Activated CD8-positive, alpha-beta T cell treated with anti-CD3 and anti-CD28 coated beads for 36 hours (primary cell): ENCODE results near the gene SETBP1. TPM values are rescaled to one million over a fixed set of nuclear protein-coding genes. Genes with fewer than 3 reads are reported as not detected.

Experiments
- ATAC-seq: fragments of 200-7000 bp; cut with Tn5 transposase; one replicate; pipeline ENCODE4 v1.10.0; 2021; ENCODE audit warnings: mild to moderate bottlenecking, moderate library complexity
- CTCF ChIA-PET: fragments of 350-600 bp; sonication (Branson Sonifier 250); formaldehyde crosslinking; loops from one replicate; lab custom pipeline; 2021; ENCODE audit warnings: antibody characterized with exemption; lab: Charles Lee
- POLR2A ChIA-PET: fragments of 350-600 bp; sonication (Branson Sonifier 250); formaldehyde crosslinking; loops from one replicate; lab custom pipeline; 2021; ENCODE audit warnings: antibody characterized with exemption; lab: Charles Lee
- DNase-seq: peaks from one replicate; pipeline ENCODE4 v3.0.0-alpha.2; 2020
- H3K27ac Mint-ChIP-seq: one replicate; pipeline ENCODE4 v1.8.0; 2021; ENCODE audit warnings: mild to moderate bottlenecking, mixed read lengths
- H3K27me3 Mint-ChIP-seq: one replicate; pipeline ENCODE4 v1.8.0; 2021; ENCODE audit warnings: mixed read lengths
- H3K36me3 Mint-ChIP-seq: one replicate; pipeline ENCODE4 v1.8.0; 2021; ENCODE audit warnings: low read depth, mixed read lengths
- H3K4me1 Mint-ChIP-seq: one replicate; pipeline ENCODE4 v1.8.0; 2021; ENCODE audit warnings: low read depth, mixed read lengths
- H3K4me3 Mint-ChIP-seq: one replicate; pipeline ENCODE4 v1.8.0; 2021; ENCODE audit warnings: mild to moderate bottlenecking, moderate library complexity, mixed read lengths
- H3K9me3 Mint-ChIP-seq: one replicate; pipeline ENCODE4 v1.8.0; 2021; ENCODE audit warnings: mixed read lengths
- intact Hi-C: fragments of 100-400 bp; cut with micrococcal nuclease; formaldehyde crosslinking; loops from one replicate; pipeline ENCODE4 v1.10.0; 2022
- total RNA-seq, 2 experiments: library from RNA; stranded (reverse); gene quantifications; one replicate each; pipeline ENCODE4 v1.2.3, GENCODE V29; 2021
- TF ChIP-seq, protein P1 (sequence below): fragments of 200-600 bp; IDR thresholded peaks from one replicate; pipeline ENCODE4 v1.8.0; 2022; ENCODE audit warnings: antibody characterized with exemption, mild to moderate bottlenecking

The SETBP1 gene
- total RNA-seq, 2 experiments from 2014 or later: 10.2 to 10.4 TPM

DNA sequence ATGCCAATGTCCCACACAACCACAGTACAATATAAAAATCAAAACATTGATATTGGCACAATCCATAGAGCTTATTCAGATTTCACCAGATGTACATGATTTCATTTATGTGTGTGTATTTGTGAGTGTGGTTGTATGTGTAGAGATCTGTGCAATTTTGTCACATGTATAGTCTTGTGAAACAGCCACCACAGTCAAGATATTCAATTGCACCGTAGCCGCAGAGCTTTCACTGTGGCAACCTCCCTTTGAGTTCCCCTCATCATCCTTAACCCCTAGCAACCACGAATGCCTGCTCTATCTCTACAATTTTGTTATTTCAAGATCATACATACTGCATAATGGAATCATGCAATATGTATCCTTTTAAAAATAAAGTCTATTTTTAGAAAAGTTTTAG lies 391.3 kb downstream of the SETBP1 start:
- intact Hi-C loops: no loop called here
- H3K36me3 Mint-ChIP-seq: no peaks in the 10 kb centered on the region
- no peaks in the 10 kb centered on the region for H3K9me3 Mint-ChIP-seq
- peaks cover 2% of the 10 kb centered on the region for H3K27me3 Mint-ChIP-seq
- no peak for ATAC-seq
- TF ChIP-seq, protein P1, sequence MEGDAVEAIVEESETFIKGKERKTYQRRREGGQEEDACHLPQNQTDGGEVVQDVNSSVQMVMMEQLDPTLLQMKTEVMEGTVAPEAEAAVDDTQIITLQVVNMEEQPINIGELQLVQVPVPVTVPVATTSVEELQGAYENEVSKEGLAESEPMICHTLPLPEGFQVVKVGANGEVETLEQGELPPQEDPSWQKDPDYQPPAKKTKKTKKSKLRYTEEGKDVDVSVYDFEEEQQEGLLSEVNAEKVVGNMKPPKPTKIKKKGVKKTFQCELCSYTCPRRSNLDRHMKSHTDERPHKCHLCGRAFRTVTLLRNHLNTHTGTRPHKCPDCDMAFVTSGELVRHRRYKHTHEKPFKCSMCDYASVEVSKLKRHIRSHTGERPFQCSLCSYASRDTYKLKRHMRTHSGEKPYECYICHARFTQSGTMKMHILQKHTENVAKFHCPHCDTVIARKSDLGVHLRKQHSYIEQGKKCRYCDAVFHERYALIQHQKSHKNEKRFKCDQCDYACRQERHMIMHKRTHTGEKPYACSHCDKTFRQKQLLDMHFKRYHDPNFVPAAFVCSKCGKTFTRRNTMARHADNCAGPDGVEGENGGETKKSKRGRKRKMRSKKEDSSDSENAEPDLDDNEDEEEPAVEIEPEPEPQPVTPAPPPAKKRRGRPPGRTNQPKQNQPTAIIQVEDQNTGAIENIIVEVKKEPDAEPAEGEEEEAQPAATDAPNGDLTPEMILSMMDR: no peak
- DNase-seq: no peak
- H3K4me3 Mint-ChIP-seq: no peak overlapping the region
- ChIA-PET CTCF (no interaction called here), POLR2A (no interaction called here)
- no peaks in the 10 kb centered on the region for H3K4me1 Mint-ChIP-seq
- no peak overlapping the region for H3K27ac Mint-ChIP-seq

DNA sequence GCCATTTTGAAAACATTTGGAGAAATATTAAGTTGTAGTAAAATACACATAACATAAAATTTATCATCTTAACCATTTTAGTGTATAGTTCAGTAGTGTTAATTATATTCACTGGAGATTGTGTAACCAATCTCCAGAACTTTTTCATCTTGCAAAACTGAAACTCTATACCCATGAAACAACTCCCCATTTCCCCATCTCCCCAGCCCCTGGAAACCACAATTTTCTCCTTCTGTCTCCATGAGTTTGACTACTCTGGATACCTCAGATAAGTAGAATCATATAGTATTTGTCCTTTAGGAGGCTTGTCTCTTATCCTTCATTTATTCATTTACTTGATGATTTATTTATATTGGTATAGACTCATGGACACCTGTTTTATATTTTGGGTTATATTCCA lies 392.9 kb downstream of the SETBP1 start:
- TF ChIP-seq, protein P1: no peak
- Mint-ChIP-seq H3K27ac (no peak overlapping the region), H3K4me1 (no peaks in the 10 kb centered on the region), H3K36me3 (no peaks in the 10 kb centered on the region), H3K27me3 (peaks cover 2% of the 10 kb centered on the region), H3K9me3 (no peaks in the 10 kb centered on the region), H3K4me3 (no peak overlapping the region)
- intact Hi-C loops: no loop called here
- ATAC-seq (no peak), DNase-seq (no peak)
- POLR2A ChIA-PET: interaction anchor here (0.7 kb wide), 1 partner anchor 31 kb away, joined by 3 read pairs; no protein-coding TSS in a partner anchor
- CTCF ChIA-PET: no interaction called here

DNA sequence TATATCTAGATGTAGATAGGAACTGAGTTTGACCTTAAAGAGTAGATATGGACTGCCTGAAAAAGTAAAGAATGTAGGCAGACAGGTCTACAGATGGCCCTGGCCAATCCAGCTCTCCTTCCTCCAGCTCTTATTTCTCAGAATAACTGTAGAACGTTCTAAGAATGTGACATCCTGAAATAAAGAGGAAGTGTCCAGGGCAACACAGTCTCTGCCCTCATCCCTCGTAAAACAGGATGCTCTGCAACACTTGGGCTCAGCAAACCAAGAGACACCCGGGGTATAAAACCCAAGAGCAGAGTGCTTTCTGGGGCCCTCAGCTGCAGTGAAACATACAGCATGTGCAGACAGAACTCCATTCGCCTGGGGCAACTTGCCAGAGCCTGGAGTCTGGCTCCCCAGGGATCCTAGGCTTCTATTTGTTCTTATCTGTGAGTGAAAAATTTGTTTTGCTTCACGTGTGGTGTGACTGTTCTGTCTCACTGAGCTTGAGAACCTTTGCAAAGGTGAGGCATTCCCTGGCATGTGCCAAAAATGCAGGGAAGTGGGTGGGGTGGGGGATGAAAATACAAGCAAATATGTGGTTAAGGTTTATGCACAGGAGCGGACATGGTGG lies 401.0 kb downstream of the SETBP1 start:
- no peak for DNase-seq
- ATAC-seq: no peak
- TF ChIP-seq, protein P1: no peak
- Mint-ChIP-seq H3K9me3 (no peaks in the 10 kb centered on the region), H3K4me3 (no peak overlapping the region), H3K36me3 (no peaks in the 10 kb centered on the region), H3K27me3 (peaks cover 10% of the 10 kb centered on the region), H3K4me1 (no peaks in the 10 kb centered on the region), H3K27ac (no peak overlapping the region)
- intact Hi-C loops: no loop called here
- POLR2A ChIA-PET: no interaction called here
- CTCF ChIA-PET: no interaction called here

DNA sequence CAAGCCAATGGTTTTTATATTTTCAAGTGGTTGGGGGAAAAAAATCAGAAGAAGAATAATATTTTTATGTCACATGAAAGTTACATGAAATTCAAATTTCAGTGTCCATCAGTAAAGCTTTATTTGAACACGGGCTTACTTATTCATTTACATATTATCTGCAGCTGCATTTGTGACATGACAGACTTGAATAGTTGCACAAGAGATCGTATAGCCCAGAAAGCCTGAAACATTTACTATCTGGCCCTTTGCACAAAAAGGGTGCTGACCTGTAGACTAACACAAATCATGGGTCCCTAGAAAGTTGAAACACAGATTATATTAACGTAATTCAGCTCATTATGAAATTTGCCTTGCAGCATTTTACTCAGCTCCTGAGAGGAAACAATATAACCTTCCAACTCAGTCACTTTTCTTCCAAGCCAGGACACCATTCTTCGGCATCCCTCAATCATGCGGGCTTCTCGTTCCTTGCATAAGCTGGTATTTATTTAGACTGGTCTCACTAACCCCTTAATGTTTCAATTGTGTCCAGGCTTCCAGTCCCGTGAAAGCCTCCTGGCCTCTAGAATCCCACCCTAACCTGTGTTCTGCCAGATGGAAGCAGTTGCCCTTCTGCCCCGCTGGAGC lies 402.7 kb downstream of the SETBP1 start:
- no peak for ATAC-seq
- TF ChIP-seq, protein P1: no peak
- H3K4me3 Mint-ChIP-seq: no peak overlapping the region
- no peak for DNase-seq
- intact Hi-C loops: no loop called here
- POLR2A ChIA-PET: no interaction called here
- H3K36me3 Mint-ChIP-seq: no peaks in the 10 kb centered on the region
- no peaks in the 10 kb centered on the region for H3K4me1 Mint-ChIP-seq
- H3K9me3 Mint-ChIP-seq: no peaks in the 10 kb centered on the region
- H3K27me3 Mint-ChIP-seq: peaks cover 12% of the 10 kb centered on the region
- CTCF ChIA-PET: no interaction called here
- no peak overlapping the region for H3K27ac Mint-ChIP-seq

DNA sequence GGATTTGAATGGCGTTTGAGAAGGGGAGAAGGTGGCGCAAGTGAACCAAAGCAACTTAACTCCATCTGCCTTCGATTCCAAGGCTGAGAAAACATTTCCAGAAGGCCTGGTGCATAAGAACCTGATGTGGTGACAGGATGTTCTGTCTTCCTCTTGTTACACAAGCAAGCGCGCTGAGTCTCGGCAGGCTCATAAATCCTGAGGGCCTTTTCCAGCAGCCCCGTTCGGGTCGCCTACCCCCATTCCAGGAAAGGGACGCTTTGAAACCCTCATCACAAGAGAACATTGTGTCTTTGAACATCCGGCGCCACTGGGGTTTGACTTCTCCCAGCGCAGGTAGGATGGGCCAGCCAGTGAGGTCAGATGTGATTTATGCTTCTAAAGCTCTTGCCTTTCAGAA lies 403.5 kb downstream of the SETBP1 start:
- H3K4me3 Mint-ChIP-seq: no peak overlapping the region
- ATAC-seq (no peak), DNase-seq (no peak)
- intact Hi-C loops: no loop called here
- no peaks in the 10 kb centered on the region for H3K4me1 Mint-ChIP-seq
- no peak overlapping the region for H3K27ac Mint-ChIP-seq
- ChIA-PET CTCF (no interaction called here), POLR2A (no interaction called here)
- peaks cover 12% of the 10 kb centered on the region for H3K27me3 Mint-ChIP-seq
- no peaks in the 10 kb centered on the region for H3K9me3 Mint-ChIP-seq
- H3K36me3 Mint-ChIP-seq: no peaks in the 10 kb centered on the region
- TF ChIP-seq, protein P1: no peak
